ENCODE measurements around the gene C2CD4B. TPM values are rescaled to one million over a fixed set of nuclear protein-coding genes. Genes with fewer than 3 reads are reported as not detected.

The C2CD4B gene
- total and polyA plus RNA-seq, 2 experiments from 2014 or later, result 1.0 to 2.6 TPM

- Histone ChIP-seq H3K4me1 (ENCODE audit: insufficient read depth) (no peaks in the 10 kb centered on the region), H3K27me3 (no peaks in the 10 kb centered on the region), H3K36me3 (replicated peaks; ENCODE audit: insufficient read depth, low read depth) (no peaks in the 10 kb centered on the region), H3K9me3 (ENCODE audit: low read depth) (no peaks in the 10 kb centered on the region), H2AFZ (no peak overlapping the region), H3K4me2 (no peak overlapping the region), H3K4me3 (no peak overlapping the region), H4K20me1 (ENCODE audit: insufficient read depth, poor library complexity, severe bottlenecking) (no peaks in the 10 kb centered on the region), H3K9me2 (replicated peaks; ENCODE audit: insufficient read depth) (no peaks in the 10 kb centered on the region), H3K27ac (no peak overlapping the region), H3K79me2 (no peaks in the 10 kb centered on the region)
- TF ChIP-seq CTCF (IDR thresholded peaks at IDR 0.05; ENCODE audit: poor library complexity) (no peak), EZH2 (IDR thresholded peaks at IDR 0.05; ENCODE audit: borderline replicate concordance) (no peak), EZH2phosphoT487 (IDR thresholded peaks at IDR 0.05; ENCODE audit: low read depth, severe bottlenecking, unreplicated experiment) (no peak)
- no peak for DNase-seq (ENCODE audit: low spot score)
Measured at GRCh38 chr15:62150445-62150844, 14.6 kb downstream of the C2CD4B start.

GRCh38 chr15:62149729-62150128, 15.4 kb downstream of the C2CD4B start:
- Histone ChIP-seq H2AFZ (no peak overlapping the region), H3K27me3 (no peaks in the 10 kb centered on the region), H3K9me3 (ENCODE audit: low read depth) (no peaks in the 10 kb centered on the region), H3K9me2 (replicated peaks; ENCODE audit: insufficient read depth) (no peaks in the 10 kb centered on the region), H3K27ac (no peak overlapping the region), H4K20me1 (ENCODE audit: insufficient read depth, poor library complexity, severe bottlenecking) (no peaks in the 10 kb centered on the region), H3K4me3 (no peak overlapping the region), H3K4me2 (no peak overlapping the region), H3K79me2 (no peaks in the 10 kb centered on the region), H3K36me3 (replicated peaks; ENCODE audit: insufficient read depth, low read depth) (no peaks in the 10 kb centered on the region), H3K4me1 (ENCODE audit: insufficient read depth) (no peaks in the 10 kb centered on the region)
- no peak for DNase-seq (ENCODE audit: low spot score)
- WGBS (ENCODE audit: low lambda C conversion rate, missing lambda C conversion rate), result 96% methylated on average over 6 of the region's 6 CpGs
- TF ChIP-seq EZH2 (IDR thresholded peaks at IDR 0.05; ENCODE audit: borderline replicate concordance) (no peak), EZH2phosphoT487 (IDR thresholded peaks at IDR 0.05; ENCODE audit: low read depth, severe bottlenecking, unreplicated experiment) (no peak), CTCF (IDR thresholded peaks at IDR 0.05; ENCODE audit: poor library complexity) (no peak)

- no peaks in the 10 kb centered on the region for H3K36me3 ChIP-seq (replicated peaks; ENCODE audit: insufficient read depth, low read depth)
- no peaks in the 10 kb centered on the region for H3K9me3 ChIP-seq (ENCODE audit: low read depth)
- no peaks in the 10 kb centered on the region for H3K27me3 ChIP-seq
- H4K20me1 ChIP-seq (ENCODE audit: insufficient read depth, poor library complexity, severe bottlenecking), result no peaks in the 10 kb centered on the region
- no peak overlapping the region for H3K4me3 ChIP-seq
- no peak overlapping the region for H3K27ac ChIP-seq
- no peak overlapping the region for H2AFZ ChIP-seq
- TF ChIP-seq EZH2phosphoT487 (IDR thresholded peaks at IDR 0.05; ENCODE audit: low read depth, severe bottlenecking, unreplicated experiment), result no peak
- no peak overlapping the region for H3K4me2 ChIP-seq
- DNase-seq (ENCODE audit: low spot score), result no peak
- no peaks in the 10 kb centered on the region for H3K79me2 ChIP-seq
- WGBS (ENCODE audit: low lambda C conversion rate, missing lambda C conversion rate), result 91% methylated on average over 5 of the region's 5 CpGs
- H3K9me2 ChIP-seq (replicated peaks; ENCODE audit: insufficient read depth), result no peaks in the 10 kb centered on the region
- no peaks in the 10 kb centered on the region for H3K4me1 ChIP-seq (ENCODE audit: insufficient read depth)
Measured at GRCh38 chr15:62147551-62147950, 17.5 kb downstream of the C2CD4B start.

- Histone ChIP-seq H3K4me3 (no peak overlapping the region), H3K4me1 (ENCODE audit: insufficient read depth) (no peaks in the 10 kb centered on the region), H3K9me3 (ENCODE audit: low read depth) (no peaks in the 10 kb centered on the region), H2AFZ (no peak overlapping the region), H3K27me3 (no peaks in the 10 kb centered on the region), H3K9me2 (replicated peaks; ENCODE audit: insufficient read depth) (no peaks in the 10 kb centered on the region), H3K36me3 (replicated peaks; ENCODE audit: insufficient read depth, low read depth) (no peaks in the 10 kb centered on the region), H4K20me1 (ENCODE audit: insufficient read depth, poor library complexity, severe bottlenecking) (no peaks in the 10 kb centered on the region), H3K79me2 (no peaks in the 10 kb centered on the region), H3K4me2 (no peak overlapping the region), H3K27ac (no peak overlapping the region)
- TF ChIP-seq EZH2 (IDR thresholded peaks at IDR 0.05; ENCODE audit: borderline replicate concordance) (no peak), EZH2phosphoT487 (IDR thresholded peaks at IDR 0.05; ENCODE audit: low read depth, severe bottlenecking, unreplicated experiment) (no peak), CTCF (IDR thresholded peaks at IDR 0.05; ENCODE audit: poor library complexity) (no peak)
- no peak for DNase-seq (ENCODE audit: low spot score)
- 90% methylated on average over 3 of the region's 3 CpGs for WGBS (ENCODE audit: low lambda C conversion rate, missing lambda C conversion rate)
Measured at GRCh38 chr15:62147149-62147548, 17.9 kb downstream of the C2CD4B start.
